IMR-90 (cell line): ENCODE data around the gene FAM227B. TPM values are rescaled to one million over a fixed set of nuclear protein-coding genes. Genes with fewer than 3 reads are reported as not detected.

Experiments used
- ATAC-seq: fragments of 200-7000 bp; cut with Tn5 transposase; 2 replicates; pipeline ENCODE4 v1.9.1; 2020; ENCODE audit warnings: low read depth, mild to moderate bottlenecking, moderate library complexity
- BruUV-seq: library from RNA; stranded (reverse); fragments of 400-500 nt; replicated peaks from 2 replicates; lab custom pipeline; 2021; lab: Mats Ljungman, UMichigan
- CTCF ChIA-PET: fragments of 300-600 bp; formaldehyde crosslinking; extraction: SDS; loops from one replicate; lab custom pipeline; 2021; ENCODE audit warnings: antibody characterized with exemption; lab: Yijun Ruan, JAX
- POLR2A ChIA-PET: fragments of 300-600 bp; sonication (Branson Sonifier 250); formaldehyde crosslinking; loops from one replicate; lab custom pipeline; 2022; ENCODE audit warnings: antibody characterized with exemption; ENCODE audit not compliant: unreplicated experiment; lab: Charles Lee
- DNase-seq: peaks from one replicate; pipeline ENCODE4 v3.0.0; 2013
- H2AFZ ChIP-seq: replicated peaks from 2 replicates; pipeline ENCODE3; 2013; ENCODE audit warnings: low read length, mild to moderate bottlenecking; ENCODE audit not compliant: poor library complexity
- H2AK5ac ChIP-seq: 2 replicates; pipeline ENCODE4 v1.6.1; 2013; ENCODE audit warnings: low read depth, low read length, inconsistent platforms
- H2AK9ac ChIP-seq: replicated peaks from 2 replicates; pipeline ENCODE3; 2013; ENCODE audit warnings: mild to moderate bottlenecking, low read depth, low read length, moderate library complexity; ENCODE audit not compliant: poor library complexity
- H2BK120ac ChIP-seq: 2 replicates; pipeline ENCODE4 v1.6.1; 2013; ENCODE audit warnings: low read depth, low read length, inconsistent platforms
- H2BK15ac ChIP-seq: 3 replicates; pipeline ENCODE4 v1.6.1; 2013; ENCODE audit warnings: low read depth, low read length, inconsistent platforms
- H2BK20ac ChIP-seq: 2 replicates; pipeline ENCODE4 v1.6.1; 2013; ENCODE audit warnings: low read depth, mild to moderate bottlenecking, inconsistent platforms, low read length, moderate library complexity
- H2BK5ac ChIP-seq: 2 replicates; pipeline ENCODE4 v1.6.1; 2013; ENCODE audit warnings: mild to moderate bottlenecking, low read depth, low read length, inconsistent platforms; ENCODE audit not compliant: poor library complexity, severe bottlenecking
- H3K14ac ChIP-seq: replicated peaks from 2 replicates; pipeline ENCODE4 v1.6.1; 2013; ENCODE audit warnings: low read depth, low read length, inconsistent platforms
- H3K18ac ChIP-seq: 2 replicates; pipeline ENCODE4 v1.6.1; 2013; ENCODE audit warnings: low read depth, low read length, control low read depth
- H3K23ac ChIP-seq: 2 replicates; pipeline ENCODE4 v1.6.1; 2013; ENCODE audit warnings: low read depth, low read length, inconsistent platforms
- H3K27ac ChIP-seq: 2 replicates; pipeline ENCODE4 v1.5.1; 2013; ENCODE audit warnings: mild to moderate bottlenecking, control low read depth, low read length; ENCODE audit not compliant: insufficient read depth
- H3K27me3 ChIP-seq: 2 replicates; pipeline ENCODE4 v1.6.1; 2013; ENCODE audit warnings: low read length; ENCODE audit not compliant: control insufficient read depth, insufficient read depth
- H3K36me3 ChIP-seq: 2 replicates; pipeline ENCODE4 v1.6.1; 2013; ENCODE audit warnings: low read length, mixed read lengths; ENCODE audit not compliant: control insufficient read depth, insufficient read depth
- H3K4ac ChIP-seq: 2 replicates; pipeline ENCODE4 v1.6.1; 2013; ENCODE audit warnings: low read depth, low read length, inconsistent platforms
- H3K4me1 ChIP-seq: 2 replicates; pipeline ENCODE4 v1.6.1; 2013; ENCODE audit warnings: low read length, mixed read lengths; ENCODE audit not compliant: control insufficient read depth, insufficient read depth
- H3K4me2 ChIP-seq: 2 replicates; pipeline ENCODE4 v1.6.1; 2013; ENCODE audit warnings: low read depth, mild to moderate bottlenecking, control low read depth, low read length, moderate library complexity
- H3K4me3 ChIP-seq: 2 replicates; pipeline ENCODE4 v1.5.1; 2013; ENCODE audit warnings: low read depth, mild to moderate bottlenecking, control low read depth, low read length, moderate library complexity; ENCODE audit not compliant: insufficient read depth
- H3K56ac ChIP-seq: 2 replicates; pipeline ENCODE4 v1.6.1; 2013; ENCODE audit warnings: low read length, inconsistent platforms; ENCODE audit not compliant: insufficient read depth; ENCODE audit errors: extremely low read depth
- H3K79me1 ChIP-seq, 2 experiments: 2 replicates each; pipeline ENCODE4 v1.6.1; 2013; ENCODE audit warnings: low read length in 2 of 2, inconsistent platforms in 1 of 2, low read depth in 1 of 2
- H3K9ac ChIP-seq: 2 replicates; pipeline ENCODE4 v1.6.1; 2013; ENCODE audit warnings: low read depth, low read length, control low read depth
- H3K9me1 ChIP-seq: 2 replicates; pipeline ENCODE4 v1.6.1; 2013; ENCODE audit warnings: low read length, inconsistent platforms; ENCODE audit not compliant: insufficient read depth
- H3K9me3 ChIP-seq: 2 replicates; pipeline ENCODE4 v1.6.1; 2013; ENCODE audit warnings: low read length; ENCODE audit not compliant: control insufficient read depth, insufficient read depth
- H4K20me1 ChIP-seq: 2 replicates; pipeline ENCODE4 v1.6.1; 2013; ENCODE audit warnings: low read length, inconsistent platforms; ENCODE audit not compliant: insufficient read depth
- H4K5ac ChIP-seq: 2 replicates; pipeline ENCODE4 v1.6.1; 2013; ENCODE audit warnings: mild to moderate bottlenecking, low read depth, low read length, control low read depth
- H4K8ac ChIP-seq, 2 experiments: 2 replicates each; pipeline ENCODE4 v1.6.1; 2013; ENCODE audit warnings: low read depth in 2 of 2, low read length in 2 of 2, control low read depth in 1 of 2, inconsistent platforms in 1 of 2
- H4K91ac ChIP-seq: 2 replicates; pipeline ENCODE4 v1.6.1; 2013; ENCODE audit warnings: low read depth, low read length, inconsistent platforms; ENCODE audit not compliant: insufficient read depth
- BHLHE40 ChIP-seq: fragments of 150-350 bp; IDR thresholded peaks from 2 replicates; pipeline ENCODE4 v1.6.1; 2016; ENCODE audit warnings: mild to moderate bottlenecking, low read depth, low read length
- CEBPB ChIP-seq: IDR thresholded peaks from 2 replicates; pipeline ENCODE4 v1.6.1; 2012; ENCODE audit warnings: low read depth, low read length, improper control_type of control experiment
- CHD1 ChIP-seq: IDR thresholded peaks from 2 replicates; pipeline ENCODE4 v1.6.1; 2012; ENCODE audit warnings: low read depth, low read length, improper control_type of control experiment
- CTCF ChIP-seq: conservative IDR thresholded peaks from 2 replicates; pipeline ENCODE4 v1.5.1; 2012; ENCODE audit warnings: mild to moderate bottlenecking, low read depth, low read length, improper control_type of control experiment
- ELK1 ChIP-seq: fragments of 150-350 bp; IDR thresholded peaks from 2 replicates; pipeline ENCODE4 v1.6.1; 2016; ENCODE audit warnings: low read depth, mild to moderate bottlenecking, low read length, moderate library complexity, borderline replicate concordance
- FOS ChIP-seq: fragments of 150-350 bp; IDR thresholded peaks from 2 replicates; pipeline ENCODE4 v1.6.1; 2016; ENCODE audit warnings: low read depth, low read length
- MAFK ChIP-seq: IDR thresholded peaks from 2 replicates; pipeline ENCODE4 v1.6.1; 2012; ENCODE audit warnings: low read depth, low read length, improper control_type of control experiment
- MAZ ChIP-seq: IDR thresholded peaks from 2 replicates; pipeline ENCODE4 v1.6.1; 2012; ENCODE audit warnings: low read depth, mild to moderate bottlenecking, low read length, improper control_type of control experiment, moderate library complexity, borderline replicate concordance
- MXI1 ChIP-seq: IDR thresholded peaks from 2 replicates; pipeline ENCODE4 v1.6.1; 2012; ENCODE audit warnings: low read depth, mild to moderate bottlenecking, low read length, moderate library complexity, borderline replicate concordance
- NFE2L2 ChIP-seq: fragments of 150-350 bp; IDR thresholded peaks from 2 replicates; pipeline ENCODE4 v1.6.1; 2016; ENCODE audit warnings: low read depth, mild to moderate bottlenecking, low read length
- POLR2A ChIP-seq: IDR thresholded peaks from 2 replicates; pipeline ENCODE4 v1.6.1; 2012; ENCODE audit warnings: mild to moderate bottlenecking, low read depth, low read length
- RAD21 ChIP-seq: IDR thresholded peaks from 2 replicates; pipeline ENCODE4 v1.6.1; 2012; ENCODE audit warnings: low read length, improper control_type of control experiment
- RCOR1 ChIP-seq: IDR thresholded peaks from 2 replicates; pipeline ENCODE4 v1.6.1; 2012; ENCODE audit warnings: mild to moderate bottlenecking, low read length, improper control_type of control experiment; ENCODE audit not compliant: insufficient replicate concordance
- RFX5 ChIP-seq: IDR thresholded peaks from 2 replicates; pipeline ENCODE4 v1.8.0; 2012; ENCODE audit warnings: low read depth, mild to moderate bottlenecking, low read length, moderate library complexity
- SMC3 ChIP-seq: fragments of 150-350 bp; IDR thresholded peaks from 2 replicates; pipeline ENCODE4 v1.6.1; 2016; ENCODE audit warnings: low read depth, mild to moderate bottlenecking, antibody characterized with exemption, low read length, moderate library complexity
- USF2 ChIP-seq: fragments of 150-350 bp; IDR thresholded peaks from 2 replicates; pipeline ENCODE4 v1.6.1; 2017; ENCODE audit warnings: mild to moderate bottlenecking, antibody characterized with exemption, low read length, low read depth
- WGBS, 2 experiments: methylation state at CpG; one replicate each; pipeline versions ENCODE4 v1.1.5 to v1.1.7; 2013; ENCODE audit warnings: missing lambda C conversion rate in 2 of 2; ENCODE audit not compliant: insufficient read length in 1 of 2; ENCODE audit errors: extremely low coverage in 2 of 2; 5-methylcytosine and 5-hydroxymethylcytosine counted together
- dilution Hi-C: fragments of 300-500 bp; cut with HindIII; formaldehyde crosslinking; loops from one replicate; pipeline ENCODE4 v1.14.3; 2018; ENCODE audit warnings: low sequenced_read_pairs; ENCODE audit not compliant: unreplicated experiment
- in situ Hi-C: fragments of 300-500 bp; cut with MboI; formaldehyde crosslinking; loops from 3 replicates; pipeline ENCODE4 v1.14.3; 2019; ENCODE audit warnings: low sequenced_read_pairs, inconsistent platforms, mixed read lengths
- intact Hi-C: fragments of 100-400 bp; cut with micrococcal nuclease; formaldehyde crosslinking; loops from 2 replicates; pipeline ENCODE4 v1.10.0; 2022
- polyA plus RNA-seq, 3 experiments: library from polyadenylated mRNA; depleted of rRNA; stranded (reverse); fragments of >200 nt; gene quantifications; 2 replicates each; pipeline ENCODE4 v1.2.3, GENCODE V29; 2012; ENCODE audit warnings: low replicate concordance in 1 of 3
- total RNA-seq: library from RNA; depleted of rRNA; stranded (reverse); fragments of >200 nt; gene quantifications from 2 replicates; pipeline ENCODE4 v1.2.3, GENCODE V29; 2012

FAM227B gene
- total and polyA plus RNA-seq, 2 of the 4 experiments (the other 2 are of a cell fraction), result 1.8 to 3.0 TPM

DNA sequence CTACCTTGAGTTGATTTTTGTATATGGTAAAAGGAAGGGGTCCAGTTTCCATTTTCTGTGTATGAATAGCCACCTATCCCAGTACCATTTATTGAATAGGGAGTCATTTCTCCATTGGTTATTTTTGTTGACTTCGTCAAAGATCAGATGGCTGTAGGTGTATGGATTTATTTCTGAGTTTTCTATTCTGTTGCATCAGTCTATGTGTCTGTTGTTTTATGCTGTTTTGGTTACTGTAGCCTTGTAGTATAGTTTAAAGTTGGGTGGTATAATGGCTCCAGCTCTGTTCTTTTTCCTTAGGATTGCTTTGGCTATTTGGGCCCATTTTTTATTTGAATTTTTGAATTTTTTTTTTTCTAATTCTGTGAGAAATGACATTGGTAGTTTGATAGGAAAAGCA lies 323.0 kb downstream of the FAM227B start:
- H3K9me1 ChIP-seq, result no peaks in the 10 kb centered on the region
- no peak overlapping the region for H3K9ac ChIP-seq
- H4K5ac ChIP-seq, result no peak overlapping the region
- dilution Hi-C loops, result no loop called here
- no peak overlapping the region for H4K8ac ChIP-seq
- ATAC-seq (no peak), DNase-seq (no peak)
- H2AK9ac ChIP-seq, result no peak overlapping the region
- no peak overlapping the region for H3K4ac ChIP-seq
- H2BK120ac ChIP-seq, result no peak overlapping the region
- no peak overlapping the region for H3K27ac ChIP-seq
- in situ Hi-C loops, result no loop called here
- H3K14ac ChIP-seq, result no peak overlapping the region
- intact Hi-C loops, result no loop called here
- H3K9me3 ChIP-seq, result no peaks in the 10 kb centered on the region
- H2BK5ac ChIP-seq, result no peak overlapping the region
- H3K36me3 ChIP-seq, result peaks cover 2% of the 10 kb centered on the region
- no peaks in the 10 kb centered on the region for H4K20me1 ChIP-seq
- WGBS, 2 experiments, result no CpG with 5 or more reads among the region's 1 CpG
- H2AK5ac ChIP-seq, result no peak overlapping the region
- H2BK15ac ChIP-seq, result no peak overlapping the region
- H3K79me1 ChIP-seq, result peaks cover 11 to 16% of the 10 kb centered on the region in 2 experiments
- no peak overlapping the region for H2BK20ac ChIP-seq
- ChIA-PET POLR2A (no interaction called here), CTCF (no interaction called here)
- no peaks in the 10 kb centered on the region for H3K4me1 ChIP-seq
- H3K4me2 ChIP-seq, result no peak overlapping the region
- no peaks in the 10 kb centered on the region for H3K27me3 ChIP-seq
- H3K18ac ChIP-seq, result no peak overlapping the region
- no peak overlapping the region for H2AFZ ChIP-seq
- no peak for TF ChIP-seq CEBPB
- TF ChIP-seq SMC3, result no peak
- no peak for TF ChIP-seq RAD21
- no peak for TF ChIP-seq ELK1
- TF ChIP-seq RCOR1, result no peak
- TF ChIP-seq FOS, result no peak
- TF ChIP-seq NFE2L2, result no peak
- TF ChIP-seq MXI1, result no peak
- no peak for TF ChIP-seq BHLHE40
- TF ChIP-seq MAFK, result no peak
- no peak for TF ChIP-seq RFX5
- no peak for TF ChIP-seq USF2
- TF ChIP-seq CTCF, result no peak
- TF ChIP-seq CHD1, result no peak
- no peak for TF ChIP-seq MAZ
- TF ChIP-seq POLR2A, result no peak
- H3K56ac ChIP-seq, result no peak overlapping the region
- no TSS peak for BruUV-seq
- no peak overlapping the region for H3K23ac ChIP-seq
- H3K4me3 ChIP-seq, result no peak overlapping the region
- no peak overlapping the region for H4K91ac ChIP-seq
